Adrenal gland (tissue), 5 donors: Measurements from ENCODE around the gene CEP135.

Experiments used
- CTCF ChIP-seq, 6 experiments: fragments of 450-650 bp in 4 of 6; fragments of 200-600 bp in 2 of 6; sonication (generic) in 1 of 6; IDR thresholded peaks; 1 replicate in 5 of 6; 2 replicates in 1 of 6; pipeline versions ENCODE4 v1.5.1 to v1.8.0; 2016 to 2021; ENCODE audit warnings: antibody characterized with exemption in 6 of 6, mild to moderate bottlenecking in 2 of 6, moderate library complexity in 1 of 6
- POLR2A ChIP-seq, 2 donors: fragments of 450-650 bp; IDR thresholded peaks; one replicate each; pipeline ENCODE4 v1.6.1; 2017; ENCODE audit warnings: antibody characterized with exemption in 2 of 2, mild to moderate bottlenecking in 2 of 2, moderate library complexity in 1 of 2
- donor health status: DM: no; HTN: no; CAD: no.

- no peak for TF ChIP-seq POLR2A (IDR thresholded peaks at IDR 0.05)
- no peak for TF ChIP-seq CTCF (IDR thresholded peaks at IDR 0.05)
Observed at GRCh38 chr4:55933611-55934010, 15.1 kb upstream of the CEP135 start.
